Activated T-helper 1 cell treated with anti-CD3 and anti-CD28 coated beads, Interleukin-12 subunit alpha, Interleukin-12 subunit beta, Interleukin-2, Interleukin-4 antibody, amounts not matched to agents 30 ng/mL and 10 ng/mL and 1 ng/mL, durations not matched to agents 14 hours and 24 hours and 36 hours (primary cell): ENCODE results near the gene STAC3. TPM values are rescaled to one million over a fixed set of nuclear protein-coding genes. Genes with fewer than 3 reads are reported as not detected.

Experiments
- DNase-seq: peaks from one replicate; pipeline ENCODE4 v3.0.0; 2021; ENCODE audit warnings: low spot score
- H3K27ac Mint-ChIP-seq: one replicate; pipeline ENCODE4 v1.8.0; 2021; ENCODE audit warnings: mild to moderate bottlenecking, mixed read lengths
- H3K27me3 Mint-ChIP-seq: one replicate; pipeline ENCODE4 v1.8.0; 2022; ENCODE audit warnings: mild to moderate bottlenecking, moderate library complexity, mixed read lengths; ENCODE audit not compliant: insufficient read depth
- H3K36me3 Mint-ChIP-seq: one replicate; pipeline ENCODE4 v1.8.0; 2021; ENCODE audit warnings: low read depth, mixed read lengths
- H3K4me1 Mint-ChIP-seq: one replicate; pipeline ENCODE4 v1.8.0; 2021; ENCODE audit warnings: low read depth, mixed read lengths
- H3K4me3 Mint-ChIP-seq: one replicate; pipeline ENCODE4 v1.8.0; 2021; ENCODE audit warnings: mild to moderate bottlenecking, moderate library complexity, mixed read lengths
- H3K9me3 Mint-ChIP-seq: one replicate; pipeline ENCODE4 v1.8.0; 2021; ENCODE audit warnings: mixed read lengths
- intact Hi-C: fragments of 100-400 bp; cut with micrococcal nuclease; formaldehyde crosslinking; loops from one replicate; pipeline ENCODE4 v1.15.1; 2024
- total RNA-seq: library from RNA; stranded (reverse); gene quantifications from 2 replicates; pipeline ENCODE4 v1.2.3, GENCODE V29; 2022

Gene STAC3
- total RNA-seq, 1 donor from 2014 or later, result 3.1 TPM

GRCh38 chr12:57221169-57221917, 29.6 kb downstream of the STAC3 start:
- intact Hi-C loops, result no loop called here
- Mint-ChIP-seq H3K27me3 (peaks cover 77% of the 10 kb centered on the region), H3K9me3 (no peaks in the 10 kb centered on the region), H3K4me3 (peak overlapping the region; percentile 2), H3K4me1 (peaks cover 41% of the 10 kb centered on the region), H3K27ac (no peak overlapping the region), H3K36me3 (peaks cover 6% of the 10 kb centered on the region)
- DNase-seq, result no peak

GRCh38 chr12:57220770-57221168, 30.2 kb downstream of the STAC3 start:
- H3K36me3 Mint-ChIP-seq, result peaks cover 6% of the 10 kb centered on the region
- H3K4me1 Mint-ChIP-seq, result peaks cover 38% of the 10 kb centered on the region
- peaks cover 76% of the 10 kb centered on the region for H3K27me3 Mint-ChIP-seq
- H3K9me3 Mint-ChIP-seq, result no peaks in the 10 kb centered on the region
- H3K4me3 Mint-ChIP-seq, result peak overlapping the region; percentile 2
- no peak for DNase-seq
- H3K27ac Mint-ChIP-seq, result no peak overlapping the region
- intact Hi-C loops, result no loop called here

- peaks cover 78% of the 10 kb centered on the region for H3K27me3 Mint-ChIP-seq
- no peak overlapping the region for H3K27ac Mint-ChIP-seq
- intact Hi-C loops, result no loop called here
- no peaks in the 10 kb centered on the region for H3K9me3 Mint-ChIP-seq
- H3K36me3 Mint-ChIP-seq, result peaks cover 6% of the 10 kb centered on the region
- no peak for DNase-seq
- peaks cover 40% of the 10 kb centered on the region for H3K4me1 Mint-ChIP-seq
- no peak overlapping the region for H3K4me3 Mint-ChIP-seq
Observed at GRCh38 chr12:57219993-57220754, 30.8 kb downstream of the STAC3 start.

- H3K4me1 Mint-ChIP-seq, result peaks cover 42% of the 10 kb centered on the region
Observed at GRCh38 chr12:57219205-57219992, 31.6 kb downstream of the STAC3 start.

GRCh38 chr12:57218030-57218853, 32.7 kb downstream of the STAC3 start:
- no peak overlapping the region for H3K27ac Mint-ChIP-seq
- H3K36me3 Mint-ChIP-seq, result peaks cover 6% of the 10 kb centered on the region
- no peaks in the 10 kb centered on the region for H3K9me3 Mint-ChIP-seq
- peaks cover 83% of the 10 kb centered on the region for H3K27me3 Mint-ChIP-seq
- H3K4me1 Mint-ChIP-seq, result peaks cover 48% of the 10 kb centered on the region
- intact Hi-C loops, result no loop called here
- H3K4me3 Mint-ChIP-seq, result peak overlapping the region; percentile 32
- no peak for DNase-seq

More at GRCh38 chr12:57219205-57219992, 31.6 kb downstream of the STAC3 start:
- peaks cover 6% of the 10 kb centered on the region for H3K36me3 Mint-ChIP-seq
- H3K9me3 Mint-ChIP-seq, result no peaks in the 10 kb centered on the region
- DNase-seq, result no peak
- no peak overlapping the region for H3K4me3 Mint-ChIP-seq
- no peak overlapping the region for H3K27ac Mint-ChIP-seq
- H3K27me3 Mint-ChIP-seq, result peaks cover 83% of the 10 kb centered on the region
- intact Hi-C loops, result no loop called here

GRCh38 chr12:57216921-57217879, 33.8 kb downstream of the STAC3 start:
- Mint-ChIP-seq H3K4me1 (peaks cover 44% of the 10 kb centered on the region), H3K4me3 (peak overlapping the region; percentile 83), H3K36me3 (peaks cover 5% of the 10 kb centered on the region), H3K27ac (peak overlapping the region; percentile 10), H3K9me3 (no peaks in the 10 kb centered on the region), H3K27me3 (peaks cover 74% of the 10 kb centered on the region)
- DNase-seq, result no peak
- intact Hi-C loops, result no loop called here

GRCh38 chr12:57216014-57216911, 34.7 kb downstream of the STAC3 start, which contains the start of gene NXPH4:
Gene NXPH4, plus strand, starts transcription at chr12:57216794. Its CDS starts 176 bp downstream, at chr12:57216970.
- H3K9me3 Mint-ChIP-seq, result no peaks in the 10 kb centered on the region
- peak within 1 kb of the TSS; percentile 10 for H3K27ac Mint-ChIP-seq
- peak within 1 kb of the TSS; percentile 83 for H3K4me3 Mint-ChIP-seq
- H3K27me3 Mint-ChIP-seq, result peaks cover 66% of the 10 kb centered on the region
- H3K36me3 Mint-ChIP-seq, result peaks cover 5% of the 10 kb centered on the region
- DNase-seq, result peak; percentile 47
- H3K4me1 Mint-ChIP-seq, result peaks cover 37% of the 10 kb centered on the region
- intact Hi-C loops, result no loop called here

GRCh38 chr12:57215668-57216013, 35.3 kb downstream of the STAC3 start:
- no peak overlapping the region for H3K27ac Mint-ChIP-seq
- intact Hi-C loops, result no loop called here
- peak overlapping the region; percentile 69 for H3K4me3 Mint-ChIP-seq
- H3K4me1 Mint-ChIP-seq, result peaks cover 32% of the 10 kb centered on the region
- DNase-seq, result no peak
- peaks cover 3% of the 10 kb centered on the region for H3K36me3 Mint-ChIP-seq
- no peaks in the 10 kb centered on the region for H3K9me3 Mint-ChIP-seq
- peaks cover 60% of the 10 kb centered on the region for H3K27me3 Mint-ChIP-seq

- intact Hi-C loops, result no loop called here
Observed at GRCh38 chr12:57215065-57215464, 35.9 kb downstream of the STAC3 start.

GRCh38 chr12:57214398-57214781, 36.6 kb downstream of the STAC3 start:
- H3K4me3 Mint-ChIP-seq, result peak overlapping the region; percentile 56
- H3K4me1 Mint-ChIP-seq, result peaks cover 30% of the 10 kb centered on the region
- peak overlapping the region; percentile 42 for H3K27ac Mint-ChIP-seq
- DNase-seq, result peak; percentile 58
- H3K36me3 Mint-ChIP-seq, result peaks cover 3% of the 10 kb centered on the region
- H3K27me3 Mint-ChIP-seq, result peaks cover 51% of the 10 kb centered on the region
- H3K9me3 Mint-ChIP-seq, result no peaks in the 10 kb centered on the region
- intact Hi-C loops, result loop anchor here (1.0 kb wide), 1 partner anchor 15 kb away; the partner anchor contains the start of gene SHMT2

More at GRCh38 chr12:57215065-57215464, 35.9 kb downstream of the STAC3 start:
- no peak overlapping the region for H3K4me3 Mint-ChIP-seq
- no peak overlapping the region for H3K27ac Mint-ChIP-seq
- H3K27me3 Mint-ChIP-seq, result peaks cover 57% of the 10 kb centered on the region
- peaks cover 3% of the 10 kb centered on the region for H3K36me3 Mint-ChIP-seq
- H3K4me1 Mint-ChIP-seq, result peaks cover 30% of the 10 kb centered on the region
- H3K9me3 Mint-ChIP-seq, result no peaks in the 10 kb centered on the region
- no peak for DNase-seq
